Endothelial cell of umbilical vein (primary cell): ENCODE measurements around the gene DAB2IP.

Experiments
- EZH2 ChIP-seq: IDR thresholded peaks from 2 replicates; pipeline ENCODE4 v1.6.1; 2012; ENCODE audit warnings: borderline replicate concordance, low read depth, mild to moderate bottlenecking, moderate library complexity, low read length, inconsistent platforms; ENCODE audit not compliant: severe bottlenecking
- FOS ChIP-seq: IDR thresholded peaks from 2 replicates; pipeline ENCODE4 v1.6.1; 2011; ENCODE audit warnings: mild to moderate bottlenecking, low read length, moderate library complexity, borderline replicate concordance; ENCODE audit not compliant: insufficient read depth
- GATA2 ChIP-seq: IDR thresholded peaks from 2 replicates; pipeline ENCODE4 v1.7.0; 2011; ENCODE audit warnings: low read depth, mild to moderate bottlenecking, moderate library complexity, mixed read lengths, low read length; ENCODE audit not compliant: insufficient read length, insufficient read depth
- JUN ChIP-seq: IDR thresholded peaks from 2 replicates; pipeline ENCODE4 v1.6.1; 2011; ENCODE audit warnings: borderline replicate concordance, low read depth; ENCODE audit not compliant: insufficient read length, insufficient read depth
- MYC ChIP-seq: IDR thresholded peaks from one replicate; pipeline ENCODE4 v1.6.1; 2011; ENCODE audit warnings: mild to moderate bottlenecking, low read depth, low read length
- POLR2A ChIP-seq: IDR thresholded peaks from 2 replicates; pipeline ENCODE4 v1.6.1; 2012; ENCODE audit warnings: low read depth, mild to moderate bottlenecking, control low read depth, low read length
- POLR2AphosphoS5 ChIP-seq: IDR thresholded peaks from 2 replicates; pipeline ENCODE4 v1.6.1; 2012; ENCODE audit warnings: low read depth, mild to moderate bottlenecking, control low read depth, low read length, moderate library complexity; ENCODE audit not compliant: insufficient read depth
- TF ChIP-seq, protein P1 (sequence below), 2 donors: IDR thresholded peaks; 1 replicate in 1 of 2; 2 replicates in 1 of 2; pipeline ENCODE4 v1.5.1; 2011; ENCODE audit warnings: low read length in 2 of 2, mild to moderate bottlenecking in 2 of 2, moderate library complexity in 2 of 2, control low read depth in 1 of 2, inconsistent platforms in 1 of 2, low read depth in 1 of 2; ENCODE audit not compliant: insufficient read depth in 1 of 2; ENCODE audit errors: extremely low read depth in 1 of 2
- TF ChIP-seq, protein P2 (sequence below): IDR thresholded peaks from 2 replicates; pipeline ENCODE4 v1.6.1; 2011; ENCODE audit not compliant: insufficient read depth, insufficient read length

DNA sequence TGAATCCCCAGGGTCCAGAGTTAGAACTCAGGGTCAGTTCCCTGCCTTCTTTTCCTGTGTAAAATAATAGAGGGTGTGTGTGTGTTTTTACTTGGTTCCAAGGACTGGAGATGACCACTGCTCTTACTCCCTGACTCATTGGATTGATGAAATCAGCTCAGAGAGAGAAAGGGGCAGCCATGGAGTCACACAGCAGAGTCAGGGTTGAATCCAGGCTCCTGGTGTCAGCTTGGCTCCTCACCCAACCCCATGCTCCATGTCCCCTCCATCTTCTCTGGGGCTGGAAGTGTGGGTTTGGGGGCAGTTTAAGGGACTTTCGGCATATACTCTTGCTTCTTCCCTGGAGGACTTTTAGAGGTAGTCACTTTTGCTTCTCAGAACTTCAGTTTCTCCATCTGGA is 21.6 kb downstream of the DAB2IP start:
- TF ChIP-seq MYC = no peak
- TF ChIP-seq, protein P1, sequence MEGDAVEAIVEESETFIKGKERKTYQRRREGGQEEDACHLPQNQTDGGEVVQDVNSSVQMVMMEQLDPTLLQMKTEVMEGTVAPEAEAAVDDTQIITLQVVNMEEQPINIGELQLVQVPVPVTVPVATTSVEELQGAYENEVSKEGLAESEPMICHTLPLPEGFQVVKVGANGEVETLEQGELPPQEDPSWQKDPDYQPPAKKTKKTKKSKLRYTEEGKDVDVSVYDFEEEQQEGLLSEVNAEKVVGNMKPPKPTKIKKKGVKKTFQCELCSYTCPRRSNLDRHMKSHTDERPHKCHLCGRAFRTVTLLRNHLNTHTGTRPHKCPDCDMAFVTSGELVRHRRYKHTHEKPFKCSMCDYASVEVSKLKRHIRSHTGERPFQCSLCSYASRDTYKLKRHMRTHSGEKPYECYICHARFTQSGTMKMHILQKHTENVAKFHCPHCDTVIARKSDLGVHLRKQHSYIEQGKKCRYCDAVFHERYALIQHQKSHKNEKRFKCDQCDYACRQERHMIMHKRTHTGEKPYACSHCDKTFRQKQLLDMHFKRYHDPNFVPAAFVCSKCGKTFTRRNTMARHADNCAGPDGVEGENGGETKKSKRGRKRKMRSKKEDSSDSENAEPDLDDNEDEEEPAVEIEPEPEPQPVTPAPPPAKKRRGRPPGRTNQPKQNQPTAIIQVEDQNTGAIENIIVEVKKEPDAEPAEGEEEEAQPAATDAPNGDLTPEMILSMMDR (IDR thresholded peaks at IDR 0.05; ENCODE audit: extremely low read depth in 1 of 2, insufficient read depth in 1 of 2, low read depth in 1 of 2, low read length in 2 of 2) = no peak
- TF ChIP-seq EZH2 = no peak
- no peak for TF ChIP-seq POLR2AphosphoS5
- TF ChIP-seq FOS = no peak
- TF ChIP-seq, protein P2, sequence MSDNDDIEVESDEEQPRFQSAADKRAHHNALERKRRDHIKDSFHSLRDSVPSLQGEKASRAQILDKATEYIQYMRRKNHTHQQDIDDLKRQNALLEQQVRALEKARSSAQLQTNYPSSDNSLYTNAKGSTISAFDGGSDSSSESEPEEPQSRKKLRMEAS = no peak
- no peak for TF ChIP-seq POLR2A
- TF ChIP-seq GATA2 = no peak
- no peak for TF ChIP-seq JUN
